T-helper 17 cell (primary cell): ENCODE results near the gene DCAF12. TPM values are rescaled to one million over a fixed set of nuclear protein-coding genes. Genes with fewer than 3 reads are reported as not detected.

ENCODE experiments used
- ATAC-seq: fragments of 150-1000 bp; cut with Tn5 transposase; 2 replicates; pipeline ENCODE4 v1.10.0; 2021; ENCODE audit warnings: mild to moderate bottlenecking, moderate library complexity
- DNase-seq, 3 donors: peaks; one replicate each; pipeline versions ENCODE4 v3.0.0 to v3.0.0-alpha.2; 2020 to 2021
- H3K9me3 ChIP-seq: one replicate; pipeline ENCODE4 v1.7.0; 2013; ENCODE audit warnings: low read length, mild to moderate bottlenecking; ENCODE audit not compliant: control insufficient read depth, poor library complexity, severe bottlenecking
- H3K27ac Mint-ChIP-seq: one replicate; pipeline ENCODE4 v1.8.0; 2022; ENCODE audit warnings: mild to moderate bottlenecking, moderate library complexity, mixed read lengths
- H3K27me3 Mint-ChIP-seq: one replicate; pipeline ENCODE4 v1.8.0; 2022; ENCODE audit warnings: mixed read lengths
- H3K36me3 Mint-ChIP-seq: one replicate; pipeline ENCODE4 v1.8.0; 2022; ENCODE audit warnings: low read depth, mixed read lengths
- H3K4me1 Mint-ChIP-seq: one replicate; pipeline ENCODE4 v1.8.0; 2022; ENCODE audit warnings: mild to moderate bottlenecking, mixed read lengths
- H3K4me3 Mint-ChIP-seq: one replicate; pipeline ENCODE4 v1.8.0; 2022; ENCODE audit warnings: mild to moderate bottlenecking, moderate library complexity, mixed read lengths
- total RNA-seq, 4 donors: library from RNA in 2 of 4; stranded (reverse) in 2 of 4; gene quantifications; one replicate each; pipeline ENCODE4 v1.2.3 and lab custom pipeline; 2022 to 2026

DCAF12 gene
- total RNA-seq = 10 to 100 TPM; 14.8 TPM
- total RNA-seq (lab: John Stamatoyannopoulos, UW) = 28.9 to 54.0 reads per million in 2 donors

- peaks cover 44% of the 10 kb centered on the region for H3K4me1 Mint-ChIP-seq
These were observed at the start of gene DCAF12 for GRCh38 chr9:34126207-34127034. Gene DCAF12, minus strand, starts transcription at chr9:34126698. Its CDS starts 267 bp downstream, at chr9:34126431.

GRCh38 chr9:34176089-34176488, 49.6 kb upstream of the DCAF12 start:
- H3K4me1 Mint-ChIP-seq = peaks cover 19% of the 10 kb centered on the region
- ATAC-seq (no peak), DNase-seq (no peak)
- no peak overlapping the region for H3K4me3 Mint-ChIP-seq
- peaks cover 6% of the 10 kb centered on the region for H3K36me3 Mint-ChIP-seq
- H3K9me3 ChIP-seq = no peaks in the 10 kb centered on the region
- H3K27me3 Mint-ChIP-seq = no peaks in the 10 kb centered on the region
- no peak overlapping the region for H3K27ac Mint-ChIP-seq

More at GRCh38 chr9:34126207-34127034, at the start of gene DCAF12:
- DNase-seq (peak; percentile 83 to 84 (median 83)), ATAC-seq (peak; percentile 96)
- Mint-ChIP-seq H3K27ac (peak within 1 kb of the TSS; percentile 95), H3K4me3 (peak within 1 kb of the TSS; percentile 98), H3K27me3 (no peaks in the 10 kb centered on the region), H3K36me3 (peaks cover 6% of the 10 kb centered on the region)
- H3K9me3 ChIP-seq = no peaks in the 10 kb centered on the region

GRCh38 chr9:34171753-34172535, 45.4 kb upstream of the DCAF12 start:
- Mint-ChIP-seq H3K36me3 (no peaks in the 10 kb centered on the region), H3K27ac (peak overlapping the region; percentile 3), H3K4me3 (peak overlapping the region; percentile 25), H3K27me3 (no peaks in the 10 kb centered on the region), H3K4me1 (peaks cover 9% of the 10 kb centered on the region)
- DNase-seq (peak in 1 of 3 donors; percentile 34), ATAC-seq (peak; percentile 100)
- no peaks in the 10 kb centered on the region for H3K9me3 ChIP-seq

GRCh38 chr9:34170237-34170991, 43.9 kb upstream of the DCAF12 start:
- H3K9me3 ChIP-seq = no peaks in the 10 kb centered on the region
- no peak for DNase-seq
- Mint-ChIP-seq H3K27ac (no peak overlapping the region), H3K4me1 (peaks cover 9% of the 10 kb centered on the region), H3K36me3 (no peaks in the 10 kb centered on the region), H3K4me3 (no peak overlapping the region), H3K27me3 (no peaks in the 10 kb centered on the region)
- ATAC-seq = no peak

- Mint-ChIP-seq H3K4me3 (no peak overlapping the region), H3K27ac (no peak overlapping the region), H3K27me3 (no peaks in the 10 kb centered on the region), H3K36me3 (no peaks in the 10 kb centered on the region), H3K4me1 (peaks cover 6% of the 10 kb centered on the region)
- ATAC-seq (no peak), DNase-seq (no peak)
- no peaks in the 10 kb centered on the region for H3K9me3 ChIP-seq
These were observed 42.6 kb upstream of the DCAF12 start for GRCh38 chr9:34169125-34169524.

- no peak overlapping the region for H3K27ac Mint-ChIP-seq
- DNase-seq (no peak), ATAC-seq (no peak)
- H3K4me3 Mint-ChIP-seq = no peak overlapping the region
- H3K27me3 Mint-ChIP-seq = no peaks in the 10 kb centered on the region
- H3K9me3 ChIP-seq = no peaks in the 10 kb centered on the region
- no peaks in the 10 kb centered on the region for H3K4me1 Mint-ChIP-seq
- H3K36me3 Mint-ChIP-seq = no peaks in the 10 kb centered on the region
These were observed 36.9 kb upstream of the DCAF12 start for GRCh38 chr9:34163434-34163833.

GRCh38 chr9:34158362-34158869, 31.9 kb upstream of the DCAF12 start:
- ATAC-seq = no peak
- no peak for DNase-seq
- no peaks in the 10 kb centered on the region for H3K4me1 Mint-ChIP-seq
- no peaks in the 10 kb centered on the region for H3K9me3 ChIP-seq
- H3K27me3 Mint-ChIP-seq = no peaks in the 10 kb centered on the region
- H3K4me3 Mint-ChIP-seq = no peak overlapping the region
- no peak overlapping the region for H3K27ac Mint-ChIP-seq
- no peaks in the 10 kb centered on the region for H3K36me3 Mint-ChIP-seq

- DNase-seq (no peak), ATAC-seq (no peak)
- H3K4me1 Mint-ChIP-seq = no peaks in the 10 kb centered on the region
- H3K9me3 ChIP-seq = no peaks in the 10 kb centered on the region
- H3K27ac Mint-ChIP-seq = peak overlapping the region; percentile 27
- no peaks in the 10 kb centered on the region for H3K27me3 Mint-ChIP-seq
- H3K36me3 Mint-ChIP-seq = no peaks in the 10 kb centered on the region
- H3K4me3 Mint-ChIP-seq = no peak overlapping the region
These were observed 31.4 kb upstream of the DCAF12 start for GRCh38 chr9:34157898-34158297.

GRCh38 chr9:34157318-34157717, 30.8 kb upstream of the DCAF12 start:
- no peaks in the 10 kb centered on the region for H3K27me3 Mint-ChIP-seq
- H3K36me3 Mint-ChIP-seq = no peaks in the 10 kb centered on the region
- H3K9me3 ChIP-seq = no peaks in the 10 kb centered on the region
- DNase-seq (no peak), ATAC-seq (no peak)
- H3K27ac Mint-ChIP-seq = peak overlapping the region; percentile 27
- no peak overlapping the region for H3K4me3 Mint-ChIP-seq
- no peaks in the 10 kb centered on the region for H3K4me1 Mint-ChIP-seq

- no peaks in the 10 kb centered on the region for H3K9me3 ChIP-seq
- Mint-ChIP-seq H3K4me3 (no peak overlapping the region), H3K27me3 (peaks cover 5% of the 10 kb centered on the region), H3K36me3 (peaks cover 2% of the 10 kb centered on the region), H3K27ac (no peak overlapping the region), H3K4me1 (no peaks in the 10 kb centered on the region)
- ATAC-seq = no peak
- no peak for DNase-seq
These were observed 27.6 kb upstream of the DCAF12 start for GRCh38 chr9:34154057-34154456.

GRCh38 chr9:34151398-34151797, 24.9 kb upstream of the DCAF12 start:
- no peak for ATAC-seq
- H3K9me3 ChIP-seq = no peaks in the 10 kb centered on the region
- Mint-ChIP-seq H3K4me3 (no peak overlapping the region), H3K27me3 (peaks cover 5% of the 10 kb centered on the region), H3K36me3 (peaks cover 2% of the 10 kb centered on the region), H3K4me1 (no peaks in the 10 kb centered on the region), H3K27ac (no peak overlapping the region)
- DNase-seq = no peak

- H3K9me3 ChIP-seq = no peaks in the 10 kb centered on the region
- H3K36me3 Mint-ChIP-seq = peaks cover 2% of the 10 kb centered on the region
- no peak overlapping the region for H3K4me3 Mint-ChIP-seq
- H3K27ac Mint-ChIP-seq = no peak overlapping the region
- ATAC-seq (no peak), DNase-seq (no peak)
- H3K27me3 Mint-ChIP-seq = no peaks in the 10 kb centered on the region
- H3K4me1 Mint-ChIP-seq = peaks cover 6% of the 10 kb centered on the region
These were observed 18.7 kb upstream of the DCAF12 start for GRCh38 chr9:34145165-34145564.

- H3K9me3 ChIP-seq = no peaks in the 10 kb centered on the region
- Mint-ChIP-seq H3K4me1 (peaks cover 11% of the 10 kb centered on the region), H3K27me3 (no peaks in the 10 kb centered on the region), H3K36me3 (no peaks in the 10 kb centered on the region), H3K4me3 (no peak overlapping the region), H3K27ac (no peak overlapping the region)
- ATAC-seq (no peak), DNase-seq (no peak)
These were observed 16.6 kb upstream of the DCAF12 start for GRCh38 chr9:34143116-34143515.
